GM12874 (cell line): Measurements from ENCODE around the gene WDR47.

Experiments used
- CTCF ChIP-seq: IDR thresholded peaks from 2 replicates; pipeline ENCODE4 v1.5.1; 2011; ENCODE audit warnings: low read depth, mild to moderate bottlenecking, control low read depth, low read length, moderate library complexity; ENCODE audit not compliant: insufficient read depth

The WDR47 gene

GRCh38 chr1:109041621-109042468 is at the start of gene WDR47:
Gene WDR47, minus strand, starts transcription at chr1:109042102. Its CDS starts 18,590 bp downstream, at chr1:109023512.
- no peak for TF ChIP-seq CTCF

- TF ChIP-seq CTCF = no peak
Measured at GRCh38 chr1:109091078-109091838, 49.4 kb upstream of the WDR47 start.

- TF ChIP-seq CTCF = no peak
Measured at GRCh38 chr1:109090196-109091077, 48.5 kb upstream of the WDR47 start, which contains the start of gene TMEM167B. Gene TMEM167B, plus strand, starts transcription at chr1:109090764. Its CDS starts 109 bp downstream, at chr1:109090873.

- peak; percentile 55 for TF ChIP-seq CTCF
Measured at GRCh38 chr1:109089242-109090015, 47.5 kb upstream of the WDR47 start.

- no peak for TF ChIP-seq CTCF
Measured at GRCh38 chr1:109084563-109085517, 42.9 kb upstream of the WDR47 start.

- TF ChIP-seq CTCF = no peak
Measured at GRCh38 chr1:109083923-109084322, 42.0 kb upstream of the WDR47 start.
